PC-9 (cell line): ENCODE data around the gene GAR1. TPM values are rescaled to one million over a fixed set of nuclear protein-coding genes. Genes with fewer than 3 reads are reported as not detected.

Experiments
- BruUV-seq: library from RNA; stranded (reverse); fragments of 400-500 nt; replicated peaks from 2 replicates; lab custom pipeline; 2021; lab: Mats Ljungman, UMichigan
- CTCF ChIA-PET: fragments of 300-600 bp; sonication (Branson Sonifier 250); formaldehyde crosslinking; loops from one replicate; lab custom pipeline; 2022; ENCODE audit warnings: antibody characterized with exemption; lab: Charles Lee
- POLR2A ChIA-PET: fragments of 300-600 bp; sonication (Branson Sonifier 250); formaldehyde crosslinking; loops from one replicate; lab custom pipeline; 2022; ENCODE audit warnings: antibody characterized with exemption; ENCODE audit not compliant: unreplicated experiment; lab: Charles Lee
- DNase-seq, 2 experiments: peaks; one replicate each; pipeline versions ENCODE4 v3.0.0 to v3.0.0-alpha.2; 2015 to 2022; ENCODE audit warnings: mixed read lengths in 1 of 2
- H2AFZ ChIP-seq: fragments of 200-600 bp; sonication (generic); 2 replicates; pipeline ENCODE4 v1.8.1; 2017; ENCODE audit warnings: antibody characterized with exemption
- H3F3A ChIP-seq: fragments of 200-600 bp; sonication (generic); 2 replicates; pipeline ENCODE4 v1.8.1; 2017; ENCODE audit warnings: antibody characterized with exemption, mild to moderate bottlenecking, low read depth; ENCODE audit not compliant: insufficient read depth
- H3K27ac ChIP-seq: fragments of 200-600 bp; sonication (generic); 2 replicates; pipeline ENCODE4 v1.6.1; 2016; ENCODE audit warnings: mixed run types
- H3K27me3 ChIP-seq: fragments of 200-600 bp; sonication (generic); 2 replicates; pipeline ENCODE4 v1.6.1; 2016; ENCODE audit warnings: low read depth, mixed run types; ENCODE audit not compliant: insufficient read depth
- H3K36me3 ChIP-seq: fragments of 200-600 bp; sonication (generic); 2 replicates; pipeline ENCODE4 v1.6.1; 2016; ENCODE audit warnings: low read depth, mixed run types
- H3K4me1 ChIP-seq: fragments of 200-600 bp; sonication (generic); replicated peaks from 2 replicates; pipeline ENCODE4 v1.6.1; 2016; ENCODE audit warnings: mixed run types; ENCODE audit not compliant: insufficient read depth
- H3K4me2 ChIP-seq: fragments of 200-600 bp; sonication (generic); 2 replicates; pipeline ENCODE4 v1.6.1; 2017; ENCODE audit warnings: mixed run types
- H3K4me3 ChIP-seq: fragments of 200-600 bp; sonication (generic); 2 replicates; pipeline ENCODE4 v1.6.1; 2016; ENCODE audit warnings: mixed run types
- H3K79me2 ChIP-seq: fragments of 200-600 bp; sonication (generic); 2 replicates; pipeline ENCODE4 v1.6.1; 2017; ENCODE audit warnings: low read depth, mixed run types
- H3K9me2 ChIP-seq: fragments of 200-600 bp; sonication (generic); 2 replicates; pipeline ENCODE4 v1.8.1; 2017; ENCODE audit warnings: mild to moderate bottlenecking; ENCODE audit not compliant: insufficient read depth
- H3K9me3 ChIP-seq: fragments of 200-600 bp; sonication (generic); 2 replicates; pipeline ENCODE4 v1.8.1; 2016; ENCODE audit warnings: low read depth; ENCODE audit not compliant: insufficient read depth
- H4K20me1 ChIP-seq: fragments of 200-600 bp; sonication (generic); 2 replicates; pipeline ENCODE4 v1.8.1; 2017; ENCODE audit not compliant: insufficient read depth
- EZH2 ChIP-seq: fragments of 200-600 bp; sonication (generic); IDR thresholded peaks from 2 replicates; pipeline ENCODE4 v1.8.0; 2017; ENCODE audit warnings: antibody characterized with exemption, low read depth
- intact Hi-C: fragments of 100-400 bp; cut with micrococcal nuclease; formaldehyde crosslinking; loops from one replicate; pipeline ENCODE4 v1.10.0; 2022; ENCODE audit not compliant: unreplicated experiment
- total RNA-seq: library from RNA; stranded (reverse); gene quantifications from 2 replicates; pipeline ENCODE4 v1.2.3, GENCODE V29; 2021
- TF ChIP-seq, protein P1 (sequence below): fragments of 200-600 bp; sonication (generic); conservative IDR thresholded peaks from 2 replicates; pipeline ENCODE4 v1.6.1; 2017; ENCODE audit warnings: mixed run types, antibody characterized with exemption, mild to moderate bottlenecking, moderate library complexity

GAR1 gene
- total RNA-seq, 1 experiment from 2014 or later: 16.0 TPM

DNA sequence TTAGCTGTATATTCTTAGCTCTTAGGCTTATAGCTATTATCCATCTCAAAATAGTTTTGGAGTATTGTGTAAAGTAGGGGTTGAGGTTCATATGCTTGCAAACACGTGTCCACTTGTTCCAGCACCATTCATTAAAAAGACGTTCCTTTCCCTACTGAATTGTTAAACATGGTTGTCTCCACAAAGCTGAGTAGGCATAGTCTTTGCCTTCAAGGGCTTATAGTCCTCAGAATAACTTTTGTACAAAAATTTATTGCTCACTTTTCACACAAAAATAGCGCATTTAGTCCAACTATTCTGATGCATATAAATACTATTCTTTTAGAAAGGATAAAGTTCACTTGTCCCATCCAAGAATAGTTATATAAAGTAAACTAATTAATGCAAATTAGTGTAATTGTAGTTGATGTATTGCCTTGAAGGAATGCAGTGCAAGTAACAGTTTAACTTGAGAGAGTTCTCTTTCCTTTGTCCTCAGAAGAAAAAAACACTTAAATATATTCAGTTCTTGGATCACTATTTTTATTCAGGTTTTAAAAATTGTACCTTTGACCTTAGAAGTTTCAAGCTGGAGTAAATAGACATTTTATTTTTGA is 46.5 kb downstream of the GAR1 start:
- no TSS peak for BruUV-seq
- Histone ChIP-seq H3K9me3 (no peaks in the 10 kb centered on the region), H3K79me2 (no peaks in the 10 kb centered on the region), H3F3A (0 out of 2 replicates have a peak, but pooled peaks cover 3% of the 10 kb centered on the region), H3K27ac (no peak overlapping the region), H3K4me3 (no peak overlapping the region), H3K27me3 (no peaks in the 10 kb centered on the region), H2AFZ (no peak overlapping the region), H3K36me3 (no peaks in the 10 kb centered on the region), H3K9me2 (no peaks in the 10 kb centered on the region), H4K20me1 (no peaks in the 10 kb centered on the region), H3K4me1 (peaks cover 12% of the 10 kb centered on the region; the same call in 1 of the 2 replicates), H3K4me2 (no peak overlapping the region)
- POLR2A ChIA-PET: no interaction called here
- CTCF ChIA-PET: no interaction called here
- intact Hi-C loops: no loop called here
- DNase-seq: no peak
- TF ChIP-seq, protein P1, sequence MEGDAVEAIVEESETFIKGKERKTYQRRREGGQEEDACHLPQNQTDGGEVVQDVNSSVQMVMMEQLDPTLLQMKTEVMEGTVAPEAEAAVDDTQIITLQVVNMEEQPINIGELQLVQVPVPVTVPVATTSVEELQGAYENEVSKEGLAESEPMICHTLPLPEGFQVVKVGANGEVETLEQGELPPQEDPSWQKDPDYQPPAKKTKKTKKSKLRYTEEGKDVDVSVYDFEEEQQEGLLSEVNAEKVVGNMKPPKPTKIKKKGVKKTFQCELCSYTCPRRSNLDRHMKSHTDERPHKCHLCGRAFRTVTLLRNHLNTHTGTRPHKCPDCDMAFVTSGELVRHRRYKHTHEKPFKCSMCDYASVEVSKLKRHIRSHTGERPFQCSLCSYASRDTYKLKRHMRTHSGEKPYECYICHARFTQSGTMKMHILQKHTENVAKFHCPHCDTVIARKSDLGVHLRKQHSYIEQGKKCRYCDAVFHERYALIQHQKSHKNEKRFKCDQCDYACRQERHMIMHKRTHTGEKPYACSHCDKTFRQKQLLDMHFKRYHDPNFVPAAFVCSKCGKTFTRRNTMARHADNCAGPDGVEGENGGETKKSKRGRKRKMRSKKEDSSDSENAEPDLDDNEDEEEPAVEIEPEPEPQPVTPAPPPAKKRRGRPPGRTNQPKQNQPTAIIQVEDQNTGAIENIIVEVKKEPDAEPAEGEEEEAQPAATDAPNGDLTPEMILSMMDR: no peak
- no peak for TF ChIP-seq EZH2

GRCh38 chr4:109864134-109864533 is 48.6 kb downstream of the GAR1 start:
- Histone ChIP-seq H2AFZ (no peak overlapping the region), H4K20me1 (no peaks in the 10 kb centered on the region), H3K4me1 (peaks cover 12% of the 10 kb centered on the region; the same call in 1 of the 2 replicates), H3K27ac (no peak overlapping the region), H3K27me3 (no peaks in the 10 kb centered on the region), H3K4me3 (no peak overlapping the region), H3K4me2 (no peak overlapping the region), H3K79me2 (no peaks in the 10 kb centered on the region), H3K9me2 (no peaks in the 10 kb centered on the region), H3K9me3 (no peaks in the 10 kb centered on the region), H3F3A (0 out of 2 replicates have a peak, but pooled peaks cover 3% of the 10 kb centered on the region), H3K36me3 (no peaks in the 10 kb centered on the region)
- TF ChIP-seq, protein P1: no peak
- TF ChIP-seq EZH2: no peak
- no TSS peak for BruUV-seq
- intact Hi-C loops: no loop called here
- DNase-seq: no peak
- CTCF ChIA-PET: no interaction called here
- POLR2A ChIA-PET: interaction anchor here (0.7 kb wide), 1 partner anchor 630 kb away, joined by 5 read pairs; no protein-coding TSS in a partner anchor

DNA sequence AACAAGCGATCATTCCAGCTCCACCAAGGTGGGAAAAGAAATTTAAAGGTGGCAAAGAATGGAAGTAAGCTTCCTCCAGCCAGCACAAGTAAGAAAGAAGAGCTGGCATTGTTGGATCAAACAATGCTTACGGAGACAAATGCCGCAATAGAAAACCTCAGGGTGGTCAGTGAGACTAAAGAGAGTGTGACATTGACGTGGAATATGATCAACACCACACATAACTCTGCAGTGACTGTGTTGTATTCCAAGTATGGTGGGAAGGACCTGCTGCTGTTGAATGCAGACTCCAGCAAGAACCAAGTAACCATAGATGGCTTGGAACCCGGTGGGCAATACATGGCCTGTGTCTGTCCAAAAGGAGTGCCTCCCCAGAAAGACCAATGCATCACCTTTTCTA is 54.5 kb downstream of the GAR1 start:
- Histone ChIP-seq H3K4me1 (no peaks in the 10 kb centered on the region), H3F3A (no peaks in the 10 kb centered on the region), H3K9me2 (no peaks in the 10 kb centered on the region), H2AFZ (no peak overlapping the region), H3K79me2 (no peaks in the 10 kb centered on the region), H4K20me1 (no peaks in the 10 kb centered on the region), H3K4me3 (no peak overlapping the region), H3K27ac (no peak overlapping the region), H3K4me2 (no peak overlapping the region), H3K36me3 (no peaks in the 10 kb centered on the region), H3K9me3 (no peaks in the 10 kb centered on the region), H3K27me3 (no peaks in the 10 kb centered on the region)
- no peak for TF ChIP-seq EZH2
- TF ChIP-seq, protein P1: no peak
- CTCF ChIA-PET: no interaction called here
- intact Hi-C loops: no loop called here
- no TSS peak for BruUV-seq
- POLR2A ChIA-PET: no interaction called here
- no peak for DNase-seq
